ENCODE measurements around the gene KDM2A.

DNA sequence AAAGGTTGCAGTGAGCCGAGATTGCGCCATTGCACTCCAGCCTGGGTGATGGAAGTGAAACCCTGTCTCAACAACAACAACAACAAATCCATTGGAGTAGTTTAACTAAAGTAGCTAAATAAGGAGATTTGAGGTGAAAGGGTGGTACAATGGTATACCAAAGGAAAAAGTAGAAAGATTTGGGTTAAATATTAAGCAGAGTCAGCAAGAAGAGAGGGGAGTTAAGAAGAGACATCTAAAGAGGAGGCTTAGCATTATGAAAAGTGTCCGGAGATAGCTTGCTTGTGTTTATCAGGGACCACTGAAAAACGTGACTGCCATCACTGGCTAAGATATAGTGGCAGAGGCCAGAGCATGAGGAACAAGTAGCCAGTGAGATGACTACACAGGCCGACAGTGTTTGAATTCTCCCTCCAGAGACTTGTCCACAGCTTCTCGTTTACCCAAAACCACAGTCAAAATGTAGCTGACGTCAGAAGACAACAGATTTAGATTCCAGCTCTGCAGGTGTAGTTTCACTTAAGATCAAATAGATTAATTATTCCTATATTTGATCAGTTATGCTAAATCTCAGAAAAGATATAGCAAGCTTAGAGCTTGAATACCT, 114.6 kb downstream of the KDM2A start:
- TF ChIP-seq, protein P1, sequence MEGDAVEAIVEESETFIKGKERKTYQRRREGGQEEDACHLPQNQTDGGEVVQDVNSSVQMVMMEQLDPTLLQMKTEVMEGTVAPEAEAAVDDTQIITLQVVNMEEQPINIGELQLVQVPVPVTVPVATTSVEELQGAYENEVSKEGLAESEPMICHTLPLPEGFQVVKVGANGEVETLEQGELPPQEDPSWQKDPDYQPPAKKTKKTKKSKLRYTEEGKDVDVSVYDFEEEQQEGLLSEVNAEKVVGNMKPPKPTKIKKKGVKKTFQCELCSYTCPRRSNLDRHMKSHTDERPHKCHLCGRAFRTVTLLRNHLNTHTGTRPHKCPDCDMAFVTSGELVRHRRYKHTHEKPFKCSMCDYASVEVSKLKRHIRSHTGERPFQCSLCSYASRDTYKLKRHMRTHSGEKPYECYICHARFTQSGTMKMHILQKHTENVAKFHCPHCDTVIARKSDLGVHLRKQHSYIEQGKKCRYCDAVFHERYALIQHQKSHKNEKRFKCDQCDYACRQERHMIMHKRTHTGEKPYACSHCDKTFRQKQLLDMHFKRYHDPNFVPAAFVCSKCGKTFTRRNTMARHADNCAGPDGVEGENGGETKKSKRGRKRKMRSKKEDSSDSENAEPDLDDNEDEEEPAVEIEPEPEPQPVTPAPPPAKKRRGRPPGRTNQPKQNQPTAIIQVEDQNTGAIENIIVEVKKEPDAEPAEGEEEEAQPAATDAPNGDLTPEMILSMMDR (IDR thresholded peaks at IDR 0.05; ENCODE audit: low read depth, low read length) = no peak
- no peak for TF ChIP-seq MYC (IDR thresholded peaks at IDR 0.05; ENCODE audit: low read depth, low read length)

All from NB4 (cell line).